Astrocyte (in vitro differentiated cells and primary cell): Measurements from ENCODE around the gene HDAC8. TPM values are rescaled to one million over a fixed set of nuclear protein-coding genes. Genes with fewer than 3 reads are reported as not detected.
"Not testable (repeated sequence)": the region's sequence is repeated elsewhere in the genome, so short reads cannot be mapped to it uniquely, and the experiment has no call there.

Experiments used
- DNase-seq: peaks from one replicate; pipeline ENCODE4 v3.0.0-alpha.2; 2010; ENCODE audit warnings: low read depth
- FAIRE-seq: peaks from 2 replicates; lab custom pipeline; 2011; peaks lifted over from hg19 to GRCh38; lab: Jason Lieb, UNC
- H2AFZ ChIP-seq: 2 replicates; pipeline ENCODE4 v1.6.0; 2012; ENCODE audit warnings: low read depth, low read length, inconsistent platforms
- H3K27ac ChIP-seq: 2 replicates; pipeline ENCODE4 v1.5.1; 2011; ENCODE audit warnings: low read depth, low read length, inconsistent platforms
- H3K27me3 ChIP-seq: 2 replicates; pipeline ENCODE4 v1.6.0; 2011; ENCODE audit warnings: low read length, inconsistent platforms; ENCODE audit not compliant: insufficient read depth
- H3K36me3 ChIP-seq: 2 replicates; pipeline ENCODE4 v1.5.1; 2011; ENCODE audit warnings: low read length, inconsistent platforms; ENCODE audit not compliant: insufficient read depth
- H3K4me1 ChIP-seq: 2 replicates; pipeline ENCODE4 v1.5.1; 2011; ENCODE audit warnings: low read length, inconsistent platforms; ENCODE audit not compliant: insufficient read depth
- H3K4me2 ChIP-seq: 2 replicates; pipeline ENCODE4 v1.6.0; 2012; ENCODE audit warnings: low read length, inconsistent platforms
- H3K4me3 ChIP-seq: 2 replicates; pipeline ENCODE4 v1.5.1; 2011; ENCODE audit warnings: low read depth, mild to moderate bottlenecking, low read length, inconsistent platforms; ENCODE audit not compliant: insufficient read depth
- H3K79me2 ChIP-seq: 2 replicates; pipeline ENCODE4 v1.6.0; 2012; ENCODE audit warnings: mild to moderate bottlenecking, low read length, inconsistent platforms; ENCODE audit not compliant: insufficient read depth
- H3K9ac ChIP-seq: 2 replicates; pipeline ENCODE4 v1.6.0; 2012; ENCODE audit warnings: mild to moderate bottlenecking, low read length, inconsistent platforms
- H3K9me3 ChIP-seq: 2 replicates; pipeline ENCODE4 v1.5.1; 2012; ENCODE audit warnings: low read depth, mild to moderate bottlenecking, low read length, inconsistent platforms; ENCODE audit not compliant: insufficient read depth
- H4K20me1 ChIP-seq: 2 replicates; pipeline ENCODE4 v1.6.0; 2012; ENCODE audit warnings: low read length, inconsistent platforms; ENCODE audit not compliant: insufficient read depth
- H3K27ac Mint-ChIP-seq: one replicate; pipeline ENCODE4 v1.8.0; 2021; ENCODE audit warnings: mild to moderate bottlenecking, mixed read lengths; ENCODE audit not compliant: unreplicated experiment
- H3K27me3 Mint-ChIP-seq: one replicate; pipeline ENCODE4 v1.8.0; 2021; ENCODE audit warnings: low read depth, mixed read lengths; ENCODE audit not compliant: unreplicated experiment
- H3K36me3 Mint-ChIP-seq: one replicate; pipeline ENCODE4 v1.8.0; 2021; ENCODE audit warnings: low read depth, mixed read lengths; ENCODE audit not compliant: unreplicated experiment
- H3K4me1 Mint-ChIP-seq: one replicate; pipeline ENCODE4 v1.8.0; 2021; ENCODE audit warnings: low read depth, mixed read lengths; ENCODE audit not compliant: unreplicated experiment
- H3K4me3 Mint-ChIP-seq: one replicate; pipeline ENCODE4 v1.8.0; 2021; ENCODE audit warnings: mild to moderate bottlenecking, moderate library complexity, mixed read lengths; ENCODE audit not compliant: unreplicated experiment
- H3K9me3 Mint-ChIP-seq: one replicate; pipeline ENCODE4 v1.8.0; 2021; ENCODE audit warnings: mild to moderate bottlenecking, mixed read lengths; ENCODE audit not compliant: unreplicated experiment
- EZH2 ChIP-seq: IDR thresholded peaks from 2 replicates; pipeline ENCODE4 v1.6.1; 2012; ENCODE audit warnings: mild to moderate bottlenecking, low read length, inconsistent platforms; ENCODE audit not compliant: insufficient read depth
- total RNA-seq: library from RNA; stranded (reverse); gene quantifications from 2 replicates; pipeline ENCODE4 v1.2.1, GENCODE V29; 2021
- TF ChIP-seq, protein P1 (sequence below): IDR thresholded peaks from 2 replicates; pipeline ENCODE4 v1.5.1; 2011; ENCODE audit warnings: low read depth, mild to moderate bottlenecking, inconsistent platforms, low read length, moderate library complexity; ENCODE audit not compliant: insufficient read depth

HDAC8 gene
- total RNA-seq, 1 donor from 2014 or later, result 23.6 TPM

DNA sequence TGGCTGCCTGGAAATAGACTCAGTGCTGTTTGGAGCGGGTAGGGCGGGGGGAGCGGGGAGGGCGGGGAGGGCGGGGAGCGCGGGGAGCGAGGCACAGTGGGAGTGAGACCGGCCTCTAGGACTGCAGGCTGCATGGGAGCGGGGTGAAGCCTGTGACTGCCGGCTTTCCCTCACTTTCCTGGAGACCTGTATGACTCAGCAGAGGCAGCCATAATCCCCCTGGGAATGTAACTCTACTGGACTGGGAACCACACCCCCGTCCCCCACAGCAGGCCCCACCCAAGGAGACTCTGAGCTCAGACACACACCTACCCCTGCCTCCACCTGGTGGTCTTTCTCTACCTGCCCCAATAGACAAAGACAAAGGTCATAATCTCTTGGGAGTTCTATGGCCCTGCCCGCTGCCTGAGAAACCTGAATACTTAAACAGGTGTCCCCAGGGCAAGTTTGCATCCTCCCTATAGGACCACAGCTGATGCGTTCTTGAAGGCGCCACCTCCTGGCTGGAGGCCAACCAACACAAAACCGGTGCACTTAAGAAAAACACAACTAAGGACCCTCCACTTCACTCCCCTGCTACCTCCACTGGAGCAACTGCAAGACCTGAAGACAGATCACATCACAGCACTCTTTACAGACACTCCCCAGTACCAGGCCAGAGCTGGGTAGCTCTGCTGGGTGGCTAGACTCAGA, 18.0 kb downstream of the HDAC8 start:
- H3K27me3 Mint-ChIP-seq, result no peaks in the 10 kb centered on the region
- DNase-seq (no peak), FAIRE-seq (no peak)
- Histone ChIP-seq H3K9ac (no peak overlapping the region), H3K27ac (no peak overlapping the region), H3K4me3 (no peak overlapping the region), H3K27me3 (no peaks in the 10 kb centered on the region), H3K79me2 (peaks cover 7% of the 10 kb centered on the region), H4K20me1 (peaks cover 11% of the 10 kb centered on the region), H3K4me1 (no peaks in the 10 kb centered on the region), H2AFZ (no peak overlapping the region), H3K9me3 (no peaks in the 10 kb centered on the region), H3K36me3 (no peaks in the 10 kb centered on the region), H3K4me2 (no peak overlapping the region)
- peak overlapping the region; percentile 20 for H3K27ac Mint-ChIP-seq
- H3K4me3 Mint-ChIP-seq, result peak overlapping the region; percentile 0
- H3K4me1 Mint-ChIP-seq, result no peaks in the 10 kb centered on the region
- H3K9me3 Mint-ChIP-seq, result no peaks in the 10 kb centered on the region
- peaks cover 5% of the 10 kb centered on the region for H3K36me3 Mint-ChIP-seq
- TF ChIP-seq, protein P1, sequence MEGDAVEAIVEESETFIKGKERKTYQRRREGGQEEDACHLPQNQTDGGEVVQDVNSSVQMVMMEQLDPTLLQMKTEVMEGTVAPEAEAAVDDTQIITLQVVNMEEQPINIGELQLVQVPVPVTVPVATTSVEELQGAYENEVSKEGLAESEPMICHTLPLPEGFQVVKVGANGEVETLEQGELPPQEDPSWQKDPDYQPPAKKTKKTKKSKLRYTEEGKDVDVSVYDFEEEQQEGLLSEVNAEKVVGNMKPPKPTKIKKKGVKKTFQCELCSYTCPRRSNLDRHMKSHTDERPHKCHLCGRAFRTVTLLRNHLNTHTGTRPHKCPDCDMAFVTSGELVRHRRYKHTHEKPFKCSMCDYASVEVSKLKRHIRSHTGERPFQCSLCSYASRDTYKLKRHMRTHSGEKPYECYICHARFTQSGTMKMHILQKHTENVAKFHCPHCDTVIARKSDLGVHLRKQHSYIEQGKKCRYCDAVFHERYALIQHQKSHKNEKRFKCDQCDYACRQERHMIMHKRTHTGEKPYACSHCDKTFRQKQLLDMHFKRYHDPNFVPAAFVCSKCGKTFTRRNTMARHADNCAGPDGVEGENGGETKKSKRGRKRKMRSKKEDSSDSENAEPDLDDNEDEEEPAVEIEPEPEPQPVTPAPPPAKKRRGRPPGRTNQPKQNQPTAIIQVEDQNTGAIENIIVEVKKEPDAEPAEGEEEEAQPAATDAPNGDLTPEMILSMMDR, result no peak
- no peak for TF ChIP-seq EZH2

DNA sequence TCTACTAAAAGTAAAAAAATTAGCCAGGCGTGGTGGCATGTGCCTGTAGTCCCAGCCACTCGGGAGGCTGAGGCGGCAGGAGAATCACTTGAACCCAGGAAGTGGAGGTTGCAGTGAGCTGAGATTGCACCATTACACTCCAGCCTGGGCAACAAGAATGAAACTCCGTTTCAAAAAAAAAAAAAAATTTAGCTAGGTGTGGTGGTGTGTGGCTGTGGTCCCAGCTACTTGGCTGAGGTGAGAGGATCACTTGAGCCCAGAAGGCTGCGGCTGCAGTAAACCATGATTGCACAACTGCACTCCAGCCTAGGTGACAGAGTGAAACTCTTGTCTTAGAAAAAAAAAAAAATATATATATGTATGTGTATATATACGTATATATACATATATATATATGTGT, 20.2 kb downstream of the HDAC8 start:
- not testable (repeated sequence) for H3K36me3 ChIP-seq, H3K79me2 ChIP-seq, H3K27ac ChIP-seq, H3K27me3 ChIP-seq, H3K9me3 Mint-ChIP-seq, H3K4me3 ChIP-seq, DNase-seq, FAIRE-seq, H3K36me3 Mint-ChIP-seq, H3K9ac ChIP-seq, H3K4me3 Mint-ChIP-seq, H4K20me1 ChIP-seq, H3K4me2 ChIP-seq, H3K4me1 Mint-ChIP-seq, H2AFZ ChIP-seq, H3K9me3 ChIP-seq, H3K4me1 ChIP-seq, H3K27ac Mint-ChIP-seq, H3K27me3 Mint-ChIP-seq

DNA sequence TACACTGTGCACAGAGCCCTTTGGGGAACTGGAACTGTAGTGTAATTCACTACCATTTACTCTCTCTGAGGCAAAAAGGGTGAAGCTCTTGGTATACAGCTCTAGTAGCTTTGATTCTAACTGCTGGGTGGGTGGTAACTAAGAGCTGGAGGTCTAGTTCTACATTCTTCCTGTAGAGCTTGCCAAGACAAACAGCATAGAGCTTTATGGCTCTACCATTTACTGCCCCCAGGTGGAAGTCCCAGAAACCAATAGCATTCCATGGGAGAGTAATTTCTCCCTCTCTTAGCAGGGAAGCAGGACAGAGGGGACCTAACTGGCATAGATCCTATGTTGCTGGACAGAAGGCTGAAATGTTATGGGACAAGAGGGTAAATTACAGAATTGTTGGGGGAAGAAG, 26.7 kb downstream of the HDAC8 start:
- H2AFZ ChIP-seq, result no peak overlapping the region
- DNase-seq (no peak), FAIRE-seq (no peak)
- peaks cover 4% of the 10 kb centered on the region for H3K36me3 Mint-ChIP-seq
- peaks cover 2% of the 10 kb centered on the region for H3K79me2 ChIP-seq
- H3K9ac ChIP-seq, result no peak overlapping the region
- H3K4me3 Mint-ChIP-seq, result no peak overlapping the region
- H3K36me3 ChIP-seq, result no peaks in the 10 kb centered on the region
- H3K4me1 Mint-ChIP-seq, result peaks cover 3% of the 10 kb centered on the region
- H3K27me3 ChIP-seq, result no peaks in the 10 kb centered on the region
- TF ChIP-seq, protein P1, result no peak
- H3K9me3 Mint-ChIP-seq, result no peaks in the 10 kb centered on the region
- no peak overlapping the region for H3K4me3 ChIP-seq
- H3K27ac ChIP-seq, result no peak overlapping the region
- H3K27ac Mint-ChIP-seq, result no peak overlapping the region
- H3K4me1 ChIP-seq, result no peaks in the 10 kb centered on the region
- H3K9me3 ChIP-seq, result no peaks in the 10 kb centered on the region
- H3K4me2 ChIP-seq, result no peak overlapping the region
- peaks cover 17% of the 10 kb centered on the region for H4K20me1 ChIP-seq
- H3K27me3 Mint-ChIP-seq, result no peaks in the 10 kb centered on the region
